ENCODE data around the gene EFHC1. TPM values are rescaled to one million over a fixed set of nuclear protein-coding genes. Genes with fewer than 3 reads are reported as not detected.

The EFHC1 gene
- total RNA-seq, 1 experiment from 2014 or later = 24.6 TPM

DNA sequence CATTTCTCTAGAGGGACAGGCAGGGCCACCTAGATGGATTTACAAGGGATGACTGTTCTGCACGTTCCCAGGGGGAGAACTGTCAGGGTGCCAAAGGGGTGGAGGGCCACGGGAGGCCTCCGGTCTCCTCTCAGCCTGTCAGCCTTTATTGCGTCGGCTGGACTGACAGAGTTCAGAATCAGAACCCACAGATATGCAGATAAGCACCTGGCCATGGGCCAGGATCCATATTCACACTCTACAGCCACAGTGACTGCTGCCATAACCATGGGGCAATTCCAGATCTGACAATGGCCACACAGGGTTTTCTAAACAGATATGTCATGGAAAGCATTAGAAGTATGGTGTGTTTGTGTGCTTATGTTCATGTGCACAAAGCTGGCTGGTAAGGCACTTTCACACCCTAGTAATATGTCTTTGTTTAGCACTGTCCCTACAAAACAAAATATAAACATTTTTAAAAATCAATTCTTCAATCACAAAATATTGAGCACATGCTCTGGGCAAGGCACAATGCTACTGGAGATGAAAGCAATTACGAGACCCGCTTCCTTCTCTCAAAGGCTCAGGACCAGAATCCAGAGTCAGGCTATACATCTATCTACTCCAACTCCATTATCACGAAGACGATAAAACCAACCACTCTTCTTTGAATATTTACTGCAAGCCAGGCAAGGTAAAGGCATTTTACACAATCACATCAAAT is 127.7 kb downstream of the EFHC1 start:
- no peak for ATAC-seq
- H3K27me3 ChIP-seq (ENCODE audit: control insufficient read depth, insufficient read depth, low read length) = no peaks in the 10 kb centered on the region
- intact Hi-C loops (cut with micrococcal nuclease; ENCODE audit: unreplicated experiment) (no loop called here), in situ Hi-C loops (cut with HindIII; ENCODE audit: low pct_unique_long_range_greater_than_20kb, low sequenced_read_pairs) (no loop called here)
- H3K4me3 ChIP-seq (ENCODE audit: low read depth in 2 of 2, low read length in 2 of 2) = no peak overlapping the region
- peaks cover 97% of the 10 kb centered on the region for H3K4me1 ChIP-seq (ENCODE audit: control insufficient read depth, insufficient read depth, low read length)
- DNase-seq (ENCODE audit: low read depth, low spot score) = no peak
- CTCF ChIA-PET = no interaction called here
- no peaks in the 10 kb centered on the region for H3K9me3 ChIP-seq (ENCODE audit: control insufficient read depth, insufficient read depth, low read depth, low read length)
- POLR2A ChIA-PET = no interaction called here
- TF ChIP-seq, protein P1, sequence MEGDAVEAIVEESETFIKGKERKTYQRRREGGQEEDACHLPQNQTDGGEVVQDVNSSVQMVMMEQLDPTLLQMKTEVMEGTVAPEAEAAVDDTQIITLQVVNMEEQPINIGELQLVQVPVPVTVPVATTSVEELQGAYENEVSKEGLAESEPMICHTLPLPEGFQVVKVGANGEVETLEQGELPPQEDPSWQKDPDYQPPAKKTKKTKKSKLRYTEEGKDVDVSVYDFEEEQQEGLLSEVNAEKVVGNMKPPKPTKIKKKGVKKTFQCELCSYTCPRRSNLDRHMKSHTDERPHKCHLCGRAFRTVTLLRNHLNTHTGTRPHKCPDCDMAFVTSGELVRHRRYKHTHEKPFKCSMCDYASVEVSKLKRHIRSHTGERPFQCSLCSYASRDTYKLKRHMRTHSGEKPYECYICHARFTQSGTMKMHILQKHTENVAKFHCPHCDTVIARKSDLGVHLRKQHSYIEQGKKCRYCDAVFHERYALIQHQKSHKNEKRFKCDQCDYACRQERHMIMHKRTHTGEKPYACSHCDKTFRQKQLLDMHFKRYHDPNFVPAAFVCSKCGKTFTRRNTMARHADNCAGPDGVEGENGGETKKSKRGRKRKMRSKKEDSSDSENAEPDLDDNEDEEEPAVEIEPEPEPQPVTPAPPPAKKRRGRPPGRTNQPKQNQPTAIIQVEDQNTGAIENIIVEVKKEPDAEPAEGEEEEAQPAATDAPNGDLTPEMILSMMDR (IDR thresholded peaks at IDR 0.05) = no peak
- TF ChIP-seq POLR2AphosphoS5 (IDR thresholded peaks at IDR 0.05; ENCODE audit: low read depth, low read length) = no peak
- no peak for TF ChIP-seq TCF7L2 (IDR thresholded peaks at IDR 0.05; ENCODE audit: low read depth, low read length)
- TF ChIP-seq REST (IDR thresholded peaks at IDR 0.05; ENCODE audit: insufficient read depth in 1 of 2, low read depth in 2 of 2, low read length in 1 of 2) = no peak
- TF ChIP-seq SIN3A (IDR thresholded peaks at IDR 0.05; ENCODE audit: borderline replicate concordance, insufficient read depth, low read depth, low read length) = no peak
- H3K36me3 ChIP-seq (ENCODE audit: control insufficient read depth, insufficient read depth, low read length) = no peaks in the 10 kb centered on the region
- H3K27ac ChIP-seq (ENCODE audit: low read length) = peak overlapping the region; percentile 96
- no TSS peak for BruUV-seq (replicated peaks)

GRCh38 chr6:52548353-52548713 is 128.2 kb downstream of the EFHC1 start:
- CTCF ChIA-PET = no interaction called here
- POLR2A ChIA-PET = no interaction called here
- no TSS peak for BruUV-seq (replicated peaks)
- no peaks in the 10 kb centered on the region for H3K27me3 ChIP-seq (ENCODE audit: control insufficient read depth, insufficient read depth, low read length)
- TF ChIP-seq POLR2AphosphoS5 (IDR thresholded peaks at IDR 0.05; ENCODE audit: low read depth, low read length) (no peak), REST (IDR thresholded peaks at IDR 0.05; ENCODE audit: insufficient read depth in 1 of 2, low read depth in 2 of 2, low read length in 1 of 2) (no peak), SIN3A (IDR thresholded peaks at IDR 0.05; ENCODE audit: borderline replicate concordance, insufficient read depth, low read depth, low read length) (no peak), TCF7L2 (IDR thresholded peaks at IDR 0.05; ENCODE audit: low read depth, low read length) (no peak)
- TF ChIP-seq, protein P1 (IDR thresholded peaks at IDR 0.05) = no peak
- no peaks in the 10 kb centered on the region for H3K9me3 ChIP-seq (ENCODE audit: control insufficient read depth, insufficient read depth, low read depth, low read length)
- intact Hi-C loops (cut with micrococcal nuclease; ENCODE audit: unreplicated experiment) = no loop called here
- ATAC-seq = no peak
- peaks cover 97% of the 10 kb centered on the region for H3K4me1 ChIP-seq (ENCODE audit: control insufficient read depth, insufficient read depth, low read length)
- H3K27ac ChIP-seq (ENCODE audit: low read length) = peak overlapping the region; percentile 96
- DNase-seq (ENCODE audit: low read depth, low spot score) = no peak
- in situ Hi-C loops (cut with HindIII; ENCODE audit: low pct_unique_long_range_greater_than_20kb, low sequenced_read_pairs) = no loop called here
- no peak overlapping the region for H3K4me3 ChIP-seq (ENCODE audit: low read depth in 2 of 2, low read length in 2 of 2)
- H3K36me3 ChIP-seq (ENCODE audit: control insufficient read depth, insufficient read depth, low read length) = no peaks in the 10 kb centered on the region

Data from Panc1 (cell line).